Osteocyte (in vitro differentiated cells): Measurements from ENCODE around the gene WTAP. TPM values are rescaled to one million over a fixed set of nuclear protein-coding genes. Genes with fewer than 3 reads are reported as not detected.
A peak's percentile ranks its signal among the peaks of the same experiment; 100 is the strongest.

Experiments used
- DNase-seq: peaks from one replicate; pipeline ENCODE4 v3.0.0; 2021; ENCODE audit warnings: mixed read lengths; ENCODE audit not compliant: unreplicated experiment; ENCODE audit errors: extremely low spot score
- H3K27ac Mint-ChIP-seq: one replicate; pipeline ENCODE4 v1.8.0; 2021; ENCODE audit warnings: mild to moderate bottlenecking, mixed read lengths; ENCODE audit not compliant: unreplicated experiment
- H3K27me3 Mint-ChIP-seq: one replicate; pipeline ENCODE4 v1.8.0; 2021; ENCODE audit warnings: mixed read lengths; ENCODE audit not compliant: unreplicated experiment
- H3K36me3 Mint-ChIP-seq: one replicate; pipeline ENCODE4 v1.8.0; 2021; ENCODE audit warnings: mixed read lengths; ENCODE audit not compliant: unreplicated experiment
- H3K4me1 Mint-ChIP-seq: one replicate; pipeline ENCODE4 v1.8.0; 2021; ENCODE audit warnings: mixed read lengths; ENCODE audit not compliant: unreplicated experiment
- H3K4me3 Mint-ChIP-seq: one replicate; pipeline ENCODE4 v1.8.0; 2021; ENCODE audit warnings: mild to moderate bottlenecking, moderate library complexity, mixed read lengths; ENCODE audit not compliant: unreplicated experiment
- H3K9me3 Mint-ChIP-seq: one replicate; pipeline ENCODE4 v1.8.0; 2021; ENCODE audit warnings: mixed read lengths; ENCODE audit not compliant: unreplicated experiment
- long read RNA-seq: library from polyadenylated mRNA; unstranded; transcript quantifications from one replicate; pipeline ENCODE4 v2.0.0, GENCODE V29; 2021
- total RNA-seq: library from RNA; stranded (reverse); gene quantifications from 2 replicates; pipeline ENCODE4 v1.2.1, GENCODE V29; 2021
- TF ChIP-seq, protein P1 (sequence below): fragments of 200-600 bp; sonication (generic); IDR thresholded peaks from 2 replicates; pipeline ENCODE4 v1.5.0; 2021; ENCODE audit warnings: antibody characterized with exemption, mild to moderate bottlenecking, moderate library complexity

WTAP gene
- total RNA-seq, result 82.3 and 83.7 TPM in 2 replicates
- long read RNA-seq, transcript WTAP-205 (7 exons, 1,623 nt), result major isoform, 12 of 141 reads
- long read RNA-seq, transcript WTAP-201 (6 exons, 1,622 nt), result minor isoform, 5 of 141 reads
- long read RNA-seq, transcript WTAP-202 (8 exons, 3,656 nt), result minor isoform, 9 of 141 reads
- long read RNA-seq, partial matches to known transcripts, result 106 of 141 reads
- long read RNA-seq, other reads (novel, unspliced or antisense), result 9 of 141 reads

DNA sequence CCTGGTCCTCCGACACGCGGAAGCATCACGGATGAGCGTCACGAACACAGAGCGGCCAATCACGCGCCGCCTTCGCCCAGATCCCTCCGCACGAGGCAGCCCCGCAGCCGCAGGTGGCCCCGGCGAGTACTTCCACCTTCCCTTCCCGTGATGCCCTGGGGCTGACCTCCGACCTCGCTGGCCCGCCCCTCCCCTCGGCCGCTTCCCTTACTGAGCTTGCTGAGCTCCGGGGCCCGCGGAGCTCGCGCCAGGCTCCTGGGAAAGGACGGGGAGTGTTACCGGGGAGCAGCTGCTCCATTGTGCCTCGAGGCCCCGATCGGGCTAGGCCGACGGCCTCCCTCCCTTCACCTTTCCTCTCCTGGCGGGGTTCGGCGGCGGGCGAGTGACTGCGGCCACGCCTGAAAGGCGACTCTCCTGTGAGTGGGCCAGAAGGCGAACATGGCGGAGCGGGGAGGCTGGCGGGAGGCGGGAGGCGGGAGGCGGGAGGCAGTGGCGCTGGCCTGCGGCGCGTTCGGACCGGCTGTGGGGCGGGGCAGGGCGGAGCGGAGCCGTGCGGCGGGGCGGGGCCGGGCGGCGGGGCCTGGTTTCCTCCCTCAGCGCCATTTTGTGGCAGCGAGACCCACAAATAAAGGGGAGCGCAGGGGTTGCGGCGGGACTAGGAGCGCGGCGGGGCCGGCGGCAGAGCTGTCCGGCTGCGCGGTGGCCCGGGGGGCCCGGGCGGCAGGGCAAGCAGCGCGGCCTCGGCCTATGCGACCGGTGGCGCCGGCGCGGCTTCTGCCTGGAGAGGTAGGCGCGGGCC, at the start of gene WTAP:
Gene WTAP, plus strand, starts transcription at position 589 of the 799 bp plus-strand sequence. CDS start 8,760 bp downstream, outside the sequence.
- Mint-ChIP-seq H3K27ac (peak within 1 kb of the TSS; percentile 98), H3K36me3 (peaks cover 5% of the 10 kb centered on the region), H3K4me1 (peaks cover 43% of the 10 kb centered on the region), H3K9me3 (no peaks in the 10 kb centered on the region), H3K4me3 (peak within 1 kb of the TSS; percentile 94), H3K27me3 (no peaks in the 10 kb centered on the region)
- TF ChIP-seq, protein P1, sequence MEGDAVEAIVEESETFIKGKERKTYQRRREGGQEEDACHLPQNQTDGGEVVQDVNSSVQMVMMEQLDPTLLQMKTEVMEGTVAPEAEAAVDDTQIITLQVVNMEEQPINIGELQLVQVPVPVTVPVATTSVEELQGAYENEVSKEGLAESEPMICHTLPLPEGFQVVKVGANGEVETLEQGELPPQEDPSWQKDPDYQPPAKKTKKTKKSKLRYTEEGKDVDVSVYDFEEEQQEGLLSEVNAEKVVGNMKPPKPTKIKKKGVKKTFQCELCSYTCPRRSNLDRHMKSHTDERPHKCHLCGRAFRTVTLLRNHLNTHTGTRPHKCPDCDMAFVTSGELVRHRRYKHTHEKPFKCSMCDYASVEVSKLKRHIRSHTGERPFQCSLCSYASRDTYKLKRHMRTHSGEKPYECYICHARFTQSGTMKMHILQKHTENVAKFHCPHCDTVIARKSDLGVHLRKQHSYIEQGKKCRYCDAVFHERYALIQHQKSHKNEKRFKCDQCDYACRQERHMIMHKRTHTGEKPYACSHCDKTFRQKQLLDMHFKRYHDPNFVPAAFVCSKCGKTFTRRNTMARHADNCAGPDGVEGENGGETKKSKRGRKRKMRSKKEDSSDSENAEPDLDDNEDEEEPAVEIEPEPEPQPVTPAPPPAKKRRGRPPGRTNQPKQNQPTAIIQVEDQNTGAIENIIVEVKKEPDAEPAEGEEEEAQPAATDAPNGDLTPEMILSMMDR, result no peak
- peak; percentile 97 for DNase-seq

DNA sequence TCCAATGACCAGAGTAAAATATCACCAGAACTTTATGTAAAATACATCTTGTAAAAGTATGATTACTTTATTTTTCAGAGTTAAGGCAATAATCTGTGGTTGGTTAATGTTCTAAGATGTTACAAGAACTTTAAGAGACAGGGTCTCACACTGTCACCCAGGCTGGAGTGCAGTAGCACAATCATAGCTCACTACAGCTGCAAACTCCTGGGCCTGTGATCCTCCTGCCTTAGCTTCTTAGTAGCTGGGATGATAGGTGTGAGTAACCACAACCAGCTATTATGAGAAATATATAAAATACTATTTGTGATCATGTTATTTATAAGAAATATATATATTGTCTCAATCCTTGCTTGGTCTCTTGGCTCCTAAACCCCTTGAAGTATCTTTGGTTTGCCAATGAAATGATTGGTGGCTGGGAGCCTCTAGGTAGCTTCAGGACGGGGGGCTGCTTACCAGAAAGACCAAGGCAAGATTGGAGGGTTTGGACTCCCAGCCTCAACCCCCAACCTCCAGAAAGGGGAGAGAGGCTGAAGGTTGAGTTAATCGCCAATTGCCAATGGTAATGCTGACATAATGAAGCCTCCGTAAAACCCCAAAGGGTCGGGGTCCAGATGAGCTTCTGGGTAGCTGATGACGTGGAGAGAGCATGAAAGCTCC, 49.7 kb upstream of the WTAP start:
- peaks cover 5% of the 10 kb centered on the region for H3K4me1 Mint-ChIP-seq
- H3K9me3 Mint-ChIP-seq, result peaks cover 3% of the 10 kb centered on the region
- H3K4me3 Mint-ChIP-seq, result no peak overlapping the region
- TF ChIP-seq, protein P1, result no peak
- no peaks in the 10 kb centered on the region for H3K27me3 Mint-ChIP-seq
- H3K36me3 Mint-ChIP-seq, result peaks cover 15% of the 10 kb centered on the region
- no peak overlapping the region for H3K27ac Mint-ChIP-seq
- DNase-seq, result no peak

DNA sequence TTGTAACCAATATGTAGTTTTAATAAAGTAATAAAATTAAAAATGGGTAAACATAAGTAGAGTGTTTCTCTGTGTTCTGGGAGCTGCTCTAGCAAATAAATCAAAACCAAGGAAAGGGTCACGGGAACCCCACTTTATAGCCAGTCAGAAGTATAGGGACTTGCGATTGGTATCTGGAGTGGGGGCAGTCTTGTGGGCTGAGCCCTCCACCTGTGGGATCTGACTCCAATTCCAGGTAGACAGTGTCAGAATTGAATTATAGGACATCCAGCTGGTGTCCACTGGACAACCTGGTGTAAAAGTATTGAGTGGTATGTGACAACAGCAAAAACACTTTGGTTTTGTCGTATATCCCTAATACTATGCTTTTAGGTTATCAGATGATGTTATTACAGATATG, 48.7 kb upstream of the WTAP start:
- DNase-seq, result no peak
- Mint-ChIP-seq H3K4me1 (peaks cover 5% of the 10 kb centered on the region), H3K9me3 (no peaks in the 10 kb centered on the region), H3K36me3 (peaks cover 13% of the 10 kb centered on the region), H3K27me3 (no peaks in the 10 kb centered on the region), H3K4me3 (no peak overlapping the region), H3K27ac (no peak overlapping the region)
- TF ChIP-seq, protein P1, result no peak

DNA sequence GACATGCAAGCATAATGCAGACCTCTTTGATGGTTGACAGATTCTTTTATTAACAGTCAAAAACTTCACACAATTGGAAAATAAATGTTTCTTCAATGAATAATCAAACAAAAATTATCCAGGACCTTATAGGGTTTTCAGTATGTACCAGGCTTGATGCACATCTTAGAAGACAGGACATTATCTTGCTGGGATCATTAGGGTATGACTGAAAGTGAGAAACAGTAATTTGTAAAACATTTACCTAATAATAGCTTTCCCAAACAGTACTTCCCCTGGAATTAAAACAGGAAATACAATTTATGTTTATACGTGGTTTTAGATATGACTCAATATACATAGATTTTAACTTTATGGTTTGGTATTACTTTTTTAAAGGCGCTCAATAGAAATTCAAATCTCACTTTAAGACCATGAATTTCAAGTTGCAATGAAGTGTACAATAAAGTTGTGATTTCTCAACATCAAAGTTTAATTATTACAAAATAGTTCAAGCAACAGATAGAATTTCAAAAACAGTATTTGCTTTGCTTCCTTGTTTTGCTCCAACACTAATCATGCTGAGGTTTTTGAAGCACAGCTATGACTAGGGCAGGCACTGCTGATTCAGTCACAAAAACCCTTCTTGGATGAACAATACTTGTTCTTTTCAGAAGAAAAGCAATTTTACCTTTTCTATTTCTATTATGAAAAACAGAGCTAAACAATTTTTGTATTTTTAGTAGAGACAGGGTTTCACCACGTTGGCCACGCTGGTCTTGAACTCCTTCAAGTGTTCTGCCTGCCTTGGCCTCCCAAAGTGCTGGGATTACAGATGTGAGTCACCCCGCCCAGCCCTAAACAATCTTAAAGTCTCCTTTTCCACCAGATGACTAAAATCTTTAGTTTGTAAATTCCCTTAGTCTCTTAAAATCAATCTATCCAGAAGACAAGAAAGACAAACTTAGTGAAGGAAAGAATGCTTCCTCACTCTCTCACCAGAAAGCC, 47.9 kb upstream of the WTAP start:
- DNase-seq, result no peak
- Mint-ChIP-seq H3K36me3 (peaks cover 13% of the 10 kb centered on the region), H3K4me1 (peaks cover 5% of the 10 kb centered on the region), H3K27me3 (no peaks in the 10 kb centered on the region), H3K4me3 (no peak overlapping the region), H3K9me3 (no peaks in the 10 kb centered on the region), H3K27ac (peak overlapping the region; percentile 36)
- TF ChIP-seq, protein P1, result no peak
